Measurements from ENCODE around the gene PDE1C.

DNA sequence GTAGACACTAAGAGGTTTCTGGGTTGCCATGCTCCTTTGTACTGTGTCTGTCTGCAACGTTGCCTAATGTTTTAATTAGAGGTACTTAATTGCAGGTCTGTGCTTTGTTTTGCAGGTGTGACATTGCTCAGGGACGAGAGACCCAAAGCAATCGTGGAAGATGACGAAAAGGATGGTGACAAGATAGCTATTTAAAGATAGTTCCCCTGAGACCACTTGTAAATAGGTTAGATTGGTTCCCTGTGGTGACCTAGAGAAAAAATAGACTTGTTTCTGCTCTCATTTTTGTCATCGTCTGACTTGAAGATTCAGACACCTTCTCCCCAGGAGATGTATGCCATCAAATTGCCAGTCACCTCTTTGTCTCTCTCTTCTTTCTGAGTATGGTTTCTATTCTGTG is 363.1 kb downstream of the PDE1C start:
- TF ChIP-seq, protein P1, sequence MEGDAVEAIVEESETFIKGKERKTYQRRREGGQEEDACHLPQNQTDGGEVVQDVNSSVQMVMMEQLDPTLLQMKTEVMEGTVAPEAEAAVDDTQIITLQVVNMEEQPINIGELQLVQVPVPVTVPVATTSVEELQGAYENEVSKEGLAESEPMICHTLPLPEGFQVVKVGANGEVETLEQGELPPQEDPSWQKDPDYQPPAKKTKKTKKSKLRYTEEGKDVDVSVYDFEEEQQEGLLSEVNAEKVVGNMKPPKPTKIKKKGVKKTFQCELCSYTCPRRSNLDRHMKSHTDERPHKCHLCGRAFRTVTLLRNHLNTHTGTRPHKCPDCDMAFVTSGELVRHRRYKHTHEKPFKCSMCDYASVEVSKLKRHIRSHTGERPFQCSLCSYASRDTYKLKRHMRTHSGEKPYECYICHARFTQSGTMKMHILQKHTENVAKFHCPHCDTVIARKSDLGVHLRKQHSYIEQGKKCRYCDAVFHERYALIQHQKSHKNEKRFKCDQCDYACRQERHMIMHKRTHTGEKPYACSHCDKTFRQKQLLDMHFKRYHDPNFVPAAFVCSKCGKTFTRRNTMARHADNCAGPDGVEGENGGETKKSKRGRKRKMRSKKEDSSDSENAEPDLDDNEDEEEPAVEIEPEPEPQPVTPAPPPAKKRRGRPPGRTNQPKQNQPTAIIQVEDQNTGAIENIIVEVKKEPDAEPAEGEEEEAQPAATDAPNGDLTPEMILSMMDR (conservative IDR thresholded peaks at IDR 0.05; ENCODE audit: low read depth, low read length), result no peak
- no peak for TF ChIP-seq EZH2 (IDR thresholded peaks at IDR 0.05; ENCODE audit: low read length, unreplicated experiment)
